GM20000 (cell line): Measurements from ENCODE around the gene MMRN2.
"Not testable (repeated sequence)": the region's sequence is repeated elsewhere in the genome, so short reads cannot be mapped to it uniquely, and the experiment has no call there.

Experiments
- DNase-seq: peaks from one replicate; pipeline ENCODE4 v3.0.0; 2012; ENCODE audit warnings: low spot score
- CTCF ChIP-seq: IDR thresholded peaks from 2 replicates; pipeline ENCODE4 v1.5.1; 2012; ENCODE audit warnings: mild to moderate bottlenecking, control low read depth; ENCODE audit errors: extremely low read depth, missing control alignments

Gene MMRN2

GRCh38 chr10:86957471-86958115, at the start of gene MMRN2:
TSS of gene MMRN2 (minus strand) at chr10:86957615. CDS start at chr10:86957541, 74 bp downstream.
- no peak for TF ChIP-seq CTCF
- no peak for DNase-seq

- not testable (repeated sequence) for DNase-seq
Measured at GRCh38 chr10:87007124-87007523, 49.7 kb upstream of the MMRN2 start.

- no peak for DNase-seq
- no peak for TF ChIP-seq CTCF
Measured at GRCh38 chr10:87000491-87000890, 43.1 kb upstream of the MMRN2 start.

GRCh38 chr10:86999802-87000403, 42.5 kb upstream of the MMRN2 start:
- not testable (repeated sequence) for DNase-seq

- no peak for TF ChIP-seq CTCF
- DNase-seq: no peak
Measured at GRCh38 chr10:86992929-86993328, 35.5 kb upstream of the MMRN2 start.

GRCh38 chr10:86992456-86992855, 35.0 kb upstream of the MMRN2 start:
- no peak for TF ChIP-seq CTCF
- DNase-seq: no peak

GRCh38 chr10:86991362-86991761, 33.9 kb upstream of the MMRN2 start:
- DNase-seq: not testable (repeated sequence)

GRCh38 chr10:86988520-86988919, 31.1 kb upstream of the MMRN2 start:
- no peak for TF ChIP-seq CTCF
- DNase-seq: no peak

GRCh38 chr10:86984498-86984897, 27.1 kb upstream of the MMRN2 start:
- not testable (repeated sequence) for DNase-seq
